D721Med (cell line): ENCODE results near the gene CR2.
"Not testable (repeated sequence)": the region's sequence is repeated elsewhere in the genome, so short reads cannot be mapped to it uniquely, and the experiment has no call there.

Source experiments
- DNase-seq: peaks from one replicate; pipeline ENCODE4 v3.0.0; 2011; ENCODE audit warnings: low spot score; ENCODE audit not compliant: insufficient read length
- FAIRE-seq: peaks from 2 replicates; lab custom pipeline; 2011; peaks lifted over from hg19 to GRCh38; lab: Jason Lieb, UNC
- TF ChIP-seq, protein P1 (sequence below): IDR thresholded peaks from 2 replicates; pipeline ENCODE4 v1.5.1; 2012; ENCODE audit warnings: mild to moderate bottlenecking, control low read depth; ENCODE audit not compliant: insufficient read depth; ENCODE audit errors: missing control alignments

Gene CR2

GRCh38 chr1:207428783-207429182 lies 25.3 kb upstream of the CR2 start:
- no peak for DNase-seq
- FAIRE-seq: no peak
- TF ChIP-seq, protein P1, sequence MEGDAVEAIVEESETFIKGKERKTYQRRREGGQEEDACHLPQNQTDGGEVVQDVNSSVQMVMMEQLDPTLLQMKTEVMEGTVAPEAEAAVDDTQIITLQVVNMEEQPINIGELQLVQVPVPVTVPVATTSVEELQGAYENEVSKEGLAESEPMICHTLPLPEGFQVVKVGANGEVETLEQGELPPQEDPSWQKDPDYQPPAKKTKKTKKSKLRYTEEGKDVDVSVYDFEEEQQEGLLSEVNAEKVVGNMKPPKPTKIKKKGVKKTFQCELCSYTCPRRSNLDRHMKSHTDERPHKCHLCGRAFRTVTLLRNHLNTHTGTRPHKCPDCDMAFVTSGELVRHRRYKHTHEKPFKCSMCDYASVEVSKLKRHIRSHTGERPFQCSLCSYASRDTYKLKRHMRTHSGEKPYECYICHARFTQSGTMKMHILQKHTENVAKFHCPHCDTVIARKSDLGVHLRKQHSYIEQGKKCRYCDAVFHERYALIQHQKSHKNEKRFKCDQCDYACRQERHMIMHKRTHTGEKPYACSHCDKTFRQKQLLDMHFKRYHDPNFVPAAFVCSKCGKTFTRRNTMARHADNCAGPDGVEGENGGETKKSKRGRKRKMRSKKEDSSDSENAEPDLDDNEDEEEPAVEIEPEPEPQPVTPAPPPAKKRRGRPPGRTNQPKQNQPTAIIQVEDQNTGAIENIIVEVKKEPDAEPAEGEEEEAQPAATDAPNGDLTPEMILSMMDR: no peak

DNA sequence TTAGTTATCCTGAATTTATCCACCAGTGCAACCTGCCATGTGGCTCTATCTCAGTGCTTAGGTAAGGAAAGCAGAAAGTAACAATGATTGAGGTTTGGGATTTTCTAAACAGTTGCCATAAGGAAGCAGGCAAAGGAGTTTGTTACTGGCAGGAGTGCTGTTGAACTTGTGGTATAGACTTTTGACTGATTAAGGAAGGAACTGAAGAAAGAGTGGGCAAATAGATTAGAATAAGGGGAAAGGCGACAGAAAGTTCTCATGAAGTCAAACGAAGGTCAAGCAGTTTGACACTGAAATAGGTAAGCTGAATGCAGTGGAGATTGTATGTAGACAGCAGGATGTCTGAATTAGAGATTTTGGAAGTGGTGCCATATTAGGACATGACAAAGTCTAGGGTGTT lies 24.2 kb upstream of the CR2 start:
- DNase-seq: no peak
- TF ChIP-seq, protein P1: no peak
- no peak for FAIRE-seq

DNA sequence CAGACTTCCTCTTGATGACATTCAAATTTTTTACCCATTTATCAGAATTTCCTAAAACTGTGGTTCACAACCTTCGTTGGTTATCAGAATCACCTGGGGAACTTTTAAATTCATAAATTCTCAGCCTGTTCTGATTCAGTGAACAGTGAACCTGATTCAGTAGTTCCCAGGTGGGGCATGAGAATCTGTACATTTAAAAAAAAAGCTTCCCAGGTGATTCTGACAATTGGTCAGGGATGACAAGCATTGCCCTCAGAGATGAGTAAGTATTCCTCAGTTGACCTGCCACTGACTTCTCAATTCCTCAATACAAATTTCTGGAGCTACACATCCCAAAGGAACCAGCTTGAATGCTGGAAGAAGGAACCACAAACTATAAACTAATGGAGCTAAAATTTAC lies 23.5 kb upstream of the CR2 start:
- FAIRE-seq (no peak), DNase-seq (no peak)
- TF ChIP-seq, protein P1: no peak

GRCh38 chr1:207431508-207431907 lies 22.6 kb upstream of the CR2 start:
- no peak for DNase-seq
- TF ChIP-seq, protein P1: no peak
- FAIRE-seq: no peak

GRCh38 chr1:207433435-207433834 lies 20.7 kb upstream of the CR2 start:
- TF ChIP-seq, protein P1: no peak
- FAIRE-seq: no peak
- no peak for DNase-seq

DNA sequence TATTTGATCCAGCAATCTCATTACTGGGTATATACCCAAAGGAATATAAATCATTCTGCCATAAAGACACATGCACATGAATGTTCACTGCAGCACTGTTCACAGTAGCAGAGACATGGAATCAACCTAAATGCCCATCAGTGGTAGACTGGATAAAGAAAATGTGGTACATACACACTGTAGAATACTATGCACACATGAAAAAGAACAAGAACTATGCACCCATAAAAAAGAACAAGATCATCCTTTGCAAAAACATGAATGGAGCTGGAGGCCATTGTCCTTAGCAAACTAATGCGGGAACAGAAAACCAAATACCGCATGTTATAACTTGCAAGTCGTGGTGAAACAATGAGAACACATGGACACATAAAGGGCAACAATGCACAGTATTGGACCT lies 17.4 kb upstream of the CR2 start:
- FAIRE-seq, DNase-seq: not testable (repeated sequence)

- TF ChIP-seq, protein P1: no peak
- FAIRE-seq: no peak
- no peak for DNase-seq
Observed at GRCh38 chr1:207440626-207441025, 13.5 kb upstream of the CR2 start.
